HG02938 (cell line): ENCODE data around the gene OR51A7.
"Not testable (repeated sequence)": the region's sequence is repeated elsewhere in the genome, so short reads cannot be mapped to it uniquely, and the experiment has no call there.

Source experiments
- ATAC-seq: cut with Tn5 transposase; IDR thresholded peaks from one replicate; pipeline ENCODE4 v1.9.1; 2021; ENCODE audit warnings: mild to moderate bottlenecking, moderate library complexity; ENCODE audit not compliant: unreplicated experiment

Gene OR51A7

GRCh38 chr11:4955613-4956012 lies 52.0 kb downstream of the OR51A7 start, which contains the start of gene OR51A2:
OR51A2 (minus strand) TSS chr11:4955713; CDS start chr11:4955713, 0 bp downstream.
- ATAC-seq = not testable (repeated sequence)

GRCh38 chr11:4957396-4957795 lies 53.8 kb downstream of the OR51A7 start:
- no peak for ATAC-seq
